Stimulated activated CD8-positive, alpha-beta memory T cell treated with anti-CD3 and anti-CD28 coated beads, Interleukin-15, amount 100 ng/mL, for 48 hours (primary cell): ENCODE results near the gene ASAP2.
"Not testable (repeated sequence)": the region's sequence is repeated elsewhere in the genome, so short reads cannot be mapped to it uniquely, and the experiment has no call there.

Experiments used
- DNase-seq, 2 donors: peaks; one replicate each; pipeline ENCODE4 v3.0.0-alpha.2; 2020; ENCODE audit warnings: low read depth in 2 of 2

ASAP2 gene

GRCh38 chr2:9211496-9211895, 4.9 kb downstream of the ASAP2 start:
- no peak for DNase-seq

- DNase-seq = no peak
These were observed 5.5 kb downstream of the ASAP2 start for GRCh38 chr2:9212010-9212635.

- DNase-seq = no peak
These were observed 6.2 kb downstream of the ASAP2 start for GRCh38 chr2:9212661-9213411.

- DNase-seq = no peak
These were observed 7.0 kb downstream of the ASAP2 start for GRCh38 chr2:9213477-9214051.

GRCh38 chr2:9214873-9215272, 8.3 kb downstream of the ASAP2 start:
- no peak for DNase-seq

- no peak for DNase-seq
These were observed 9.1 kb downstream of the ASAP2 start for GRCh38 chr2:9215680-9216079.

- not testable (repeated sequence) for DNase-seq
These were observed 9.5 kb downstream of the ASAP2 start for GRCh38 chr2:9216143-9216542.

GRCh38 chr2:9217838-9218770, 11.5 kb downstream of the ASAP2 start:
- no peak for DNase-seq

GRCh38 chr2:9219027-9219445, 12.4 kb downstream of the ASAP2 start:
- DNase-seq = no peak

- no peak for DNase-seq
These were observed 13.6 kb downstream of the ASAP2 start for GRCh38 chr2:9220201-9220600.

GRCh38 chr2:9221223-9221622, 14.6 kb downstream of the ASAP2 start:
- DNase-seq = no peak

GRCh38 chr2:9222239-9222892, 15.8 kb downstream of the ASAP2 start:
- no peak for DNase-seq

GRCh38 chr2:9222893-9223287, 16.3 kb downstream of the ASAP2 start:
- no peak for DNase-seq

- DNase-seq = no peak
These were observed 19.2 kb downstream of the ASAP2 start for GRCh38 chr2:9225806-9226205.

- DNase-seq = no peak
These were observed 20.1 kb downstream of the ASAP2 start for GRCh38 chr2:9226458-9227380.

- DNase-seq = no peak
These were observed 21.6 kb downstream of the ASAP2 start for GRCh38 chr2:9228088-9228751.

- no peak for DNase-seq
These were observed 22.3 kb downstream of the ASAP2 start for GRCh38 chr2:9228781-9229469.

- DNase-seq = no peak
These were observed 22.8 kb downstream of the ASAP2 start for GRCh38 chr2:9229470-9229820.

GRCh38 chr2:9230051-9230802, 23.6 kb downstream of the ASAP2 start:
- DNase-seq = no peak
